Spleen (tissue), 7 donors: ENCODE measurements around the gene MYH7.

Experiments used
- CTCF ChIP-seq, 11 experiments: fragments of 200-600 bp in 7 of 11; fragments of 450-650 bp in 4 of 11; sonication (generic) in 4 of 11; IDR thresholded peaks in 8 of 11; conservative IDR thresholded peaks in 3 of 11; 1 replicate in 7 of 11; 2 replicates in 4 of 11; pipeline versions ENCODE4 v1.4.0 to v1.8.0; 2016 to 2021; ENCODE audit warnings: antibody characterized with exemption in 11 of 11, inconsistent platforms in 4 of 11, mild to moderate bottlenecking in 1 of 11
- POLR2A ChIP-seq, 3 donors: fragments of 450-650 bp; IDR thresholded peaks; one replicate each; pipeline ENCODE4 v1.5.1; 2017; ENCODE audit warnings: antibody characterized with exemption in 3 of 3, mild to moderate bottlenecking in 1 of 3
- POLR2AphosphoS5 ChIP-seq, 3 donors: sonication (generic); formaldehyde crosslinking; IDR thresholded peaks; one replicate each; pipeline ENCODE4 v1.5.1; 2017; ENCODE audit warnings: antibody characterized with exemption in 3 of 3
- donor health status: DM: no; HTN: no; CAD: no; lungs with moderate emphysema.
- donor health status: DM: no; HTN: no; CAD: no.
- donor health status: DM: no; HTN: no; CAD: no.

- no peak for TF ChIP-seq CTCF (IDR thresholded peaks at IDR 0.05 in 8 of 11, conservative IDR thresholded peaks at IDR 0.05 in 3 of 11)
- TF ChIP-seq POLR2A (IDR thresholded peaks at IDR 0.05), result no peak
- no peak for TF ChIP-seq POLR2AphosphoS5 (IDR thresholded peaks at IDR 0.05)
These were observed 42.8 kb downstream of the MYH7 start for GRCh38 chr14:23392613-23393012.
